GM23338 (cell line): ENCODE results near the gene DYNLT2B. TPM values are rescaled to one million over a fixed set of nuclear protein-coding genes. Genes with fewer than 3 reads are reported as not detected.

Experiments
- ATAC-seq: fragments of 200-7000 bp; cut with Tn5 transposase; 3 replicates; pipeline ENCODE4 v1.9.1; 2020
- DNase-seq: peaks from one replicate; pipeline ENCODE4 v3.0.0-alpha.2; 2015; ENCODE audit warnings: low spot score
- H2AFZ ChIP-seq: fragments of 200-600 bp; sonication (generic); 2 replicates; pipeline ENCODE4 v1.8.0; 2016; ENCODE audit warnings: antibody characterized with exemption, mild to moderate bottlenecking, moderate library complexity
- H3F3A ChIP-seq: fragments of 200-600 bp; sonication (generic); replicated peaks from 2 replicates; pipeline ENCODE4 v1.8.0; 2017; ENCODE audit warnings: antibody characterized with exemption, mixed run types, low read depth
- H3K27ac ChIP-seq: fragments of 200-600 bp; sonication (generic); 2 replicates; pipeline ENCODE4 v1.6.1; 2016; ENCODE audit warnings: low read depth
- H3K27me3 ChIP-seq: fragments of 200-600 bp; sonication (generic); 2 replicates; pipeline ENCODE4 v1.8.0; 2016; ENCODE audit warnings: mild to moderate bottlenecking, mixed run types, moderate library complexity; ENCODE audit not compliant: insufficient read depth
- H3K36me3 ChIP-seq: fragments of 200-600 bp; sonication (generic); 2 replicates; pipeline ENCODE4 v1.8.0; 2016; ENCODE audit warnings: mild to moderate bottlenecking; ENCODE audit not compliant: insufficient read depth
- H3K4me1 ChIP-seq: fragments of 200-600 bp; sonication (generic); 2 replicates; pipeline ENCODE4 v1.8.0; 2016; ENCODE audit warnings: mild to moderate bottlenecking, moderate library complexity; ENCODE audit not compliant: insufficient read depth
- H3K4me2 ChIP-seq: fragments of 200-600 bp; sonication (generic); 2 replicates; pipeline ENCODE4 v1.7.1; 2017; ENCODE audit warnings: mixed run types
- H3K4me3 ChIP-seq: fragments of 200-600 bp; sonication (generic); 2 replicates; pipeline ENCODE4 v1.6.1; 2016; ENCODE audit warnings: mixed run types
- H3K79me2 ChIP-seq: fragments of 200-600 bp; sonication (generic); replicated peaks from 2 replicates; pipeline ENCODE4 v1.8.0; 2017; ENCODE audit warnings: mild to moderate bottlenecking; ENCODE audit not compliant: insufficient read depth
- H3K9me2 ChIP-seq: fragments of 200-600 bp; sonication (generic); 2 replicates; pipeline ENCODE4 v1.8.0; 2017; ENCODE audit not compliant: insufficient read depth
- H4K20me1 ChIP-seq: fragments of 200-600 bp; sonication (generic); replicated peaks from 2 replicates; pipeline ENCODE4 v1.8.0; 2017; ENCODE audit warnings: mild to moderate bottlenecking; ENCODE audit not compliant: insufficient read depth
- H3K27ac Mint-ChIP-seq: 2 replicates; pipeline ENCODE4 v1.8.0; 2020; ENCODE audit warnings: inconsistent platforms, mild to moderate bottlenecking, moderate library complexity, mixed read lengths
- H3K27me3 Mint-ChIP-seq: 3 replicates; pipeline ENCODE4 v1.8.0; 2022; ENCODE audit warnings: low read depth, mild to moderate bottlenecking, moderate library complexity, mixed read lengths, inconsistent platforms; ENCODE audit not compliant: insufficient read depth, poor library complexity
- H3K36me3 Mint-ChIP-seq: 3 replicates; pipeline ENCODE4 v1.8.0; 2021; ENCODE audit warnings: low read depth, mild to moderate bottlenecking, inconsistent platforms, moderate library complexity, mixed read lengths
- H3K4me1 Mint-ChIP-seq: 3 replicates; pipeline ENCODE4 v1.8.0; 2020; ENCODE audit warnings: mild to moderate bottlenecking, inconsistent platforms, mixed read lengths
- H3K4me3 Mint-ChIP-seq: 3 replicates; pipeline ENCODE4 v1.8.0; 2021; ENCODE audit warnings: moderate library complexity, mild to moderate bottlenecking, inconsistent platforms, mixed read lengths
- H3K9me3 Mint-ChIP-seq: 3 replicates; pipeline ENCODE4 v1.8.0; 2020; ENCODE audit warnings: moderate library complexity, mild to moderate bottlenecking, inconsistent platforms, mixed read lengths
- EZH2 ChIP-seq: fragments of 200-600 bp; sonication (generic); IDR thresholded peaks from one replicate; pipeline ENCODE4 v1.8.0; 2017; ENCODE audit warnings: antibody characterized with exemption, mild to moderate bottlenecking, low read depth; ENCODE audit not compliant: unreplicated experiment
- EZH2phosphoT487 ChIP-seq: fragments of 200-600 bp; sonication (generic); IDR thresholded peaks from one replicate; pipeline ENCODE4 v1.8.1; 2018; ENCODE audit warnings: antibody characterized with exemption; ENCODE audit not compliant: unreplicated experiment
- JUNB ChIP-seq: IDR thresholded peaks from one replicate; pipeline ENCODE4 v1.6.1; 2016; ENCODE audit warnings: antibody characterized with exemption; ENCODE audit not compliant: unreplicated experiment
- NANOG ChIP-seq: IDR thresholded peaks from 2 replicates; pipeline ENCODE4 v1.6.1; 2016; ENCODE audit warnings: antibody characterized with exemption, borderline replicate concordance
- STAT1 ChIP-seq: IDR thresholded peaks from one replicate; pipeline ENCODE4 v1.6.1; 2016; ENCODE audit warnings: antibody characterized with exemption; ENCODE audit not compliant: unreplicated experiment
- ZNF114 ChIP-seq: fragments of 250-450 bp; sonication (Bioruptor Pico); IDR thresholded peaks from 2 replicates; pipeline ENCODE4 v1.5.0; 2020; ENCODE audit warnings: mild to moderate bottlenecking, moderate library complexity
- polyA plus RNA-seq: library from polyadenylated mRNA; unstranded; fragments of >200 nt; fragmentation: Nextera tagmentation; extraction: Ambion mirVana; gene quantifications from 2 replicates; pipeline ENCODE4 v1.2.1, GENCODE V29; 2016
- total RNA-seq: library from RNA; depleted of rRNA; stranded (reverse); fragments of >200 nt; shearing (Covaris generic); gene quantifications from 2 replicates; pipeline ENCODE4 v1.2.3, GENCODE V29; 2014
- TF ChIP-seq, protein P1 (sequence below): IDR thresholded peaks from 2 replicates; pipeline ENCODE4 v1.6.1; 2016; ENCODE audit warnings: antibody characterized with exemption
- TF ChIP-seq, protein P2 (sequence below): IDR thresholded peaks from one replicate; pipeline ENCODE4 v1.6.1; 2018; ENCODE audit warnings: antibody characterized with exemption; ENCODE audit not compliant: unreplicated experiment
- TF ChIP-seq, protein P3 (sequence below): fragments of 250-450 bp; sonication (Bioruptor Pico); IDR thresholded peaks from 2 replicates; pipeline ENCODE4 v1.5.0; 2020; ENCODE audit warnings: mild to moderate bottlenecking, moderate library complexity

The DYNLT2B gene
- total and polyA plus RNA-seq, 2 experiments from 2014 or later = 11.3 to 42.7 TPM

- TF ChIP-seq, protein P1, sequence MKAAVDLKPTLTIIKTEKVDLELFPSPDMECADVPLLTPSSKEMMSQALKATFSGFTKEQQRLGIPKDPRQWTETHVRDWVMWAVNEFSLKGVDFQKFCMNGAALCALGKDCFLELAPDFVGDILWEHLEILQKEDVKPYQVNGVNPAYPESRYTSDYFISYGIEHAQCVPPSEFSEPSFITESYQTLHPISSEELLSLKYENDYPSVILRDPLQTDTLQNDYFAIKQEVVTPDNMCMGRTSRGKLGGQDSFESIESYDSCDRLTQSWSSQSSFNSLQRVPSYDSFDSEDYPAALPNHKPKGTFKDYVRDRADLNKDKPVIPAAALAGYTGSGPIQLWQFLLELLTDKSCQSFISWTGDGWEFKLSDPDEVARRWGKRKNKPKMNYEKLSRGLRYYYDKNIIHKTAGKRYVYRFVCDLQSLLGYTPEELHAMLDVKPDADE = no peak
- TF ChIP-seq JUNB (no peak), EZH2 (no peak), NANOG (no peak)
- TF ChIP-seq, protein P2, sequence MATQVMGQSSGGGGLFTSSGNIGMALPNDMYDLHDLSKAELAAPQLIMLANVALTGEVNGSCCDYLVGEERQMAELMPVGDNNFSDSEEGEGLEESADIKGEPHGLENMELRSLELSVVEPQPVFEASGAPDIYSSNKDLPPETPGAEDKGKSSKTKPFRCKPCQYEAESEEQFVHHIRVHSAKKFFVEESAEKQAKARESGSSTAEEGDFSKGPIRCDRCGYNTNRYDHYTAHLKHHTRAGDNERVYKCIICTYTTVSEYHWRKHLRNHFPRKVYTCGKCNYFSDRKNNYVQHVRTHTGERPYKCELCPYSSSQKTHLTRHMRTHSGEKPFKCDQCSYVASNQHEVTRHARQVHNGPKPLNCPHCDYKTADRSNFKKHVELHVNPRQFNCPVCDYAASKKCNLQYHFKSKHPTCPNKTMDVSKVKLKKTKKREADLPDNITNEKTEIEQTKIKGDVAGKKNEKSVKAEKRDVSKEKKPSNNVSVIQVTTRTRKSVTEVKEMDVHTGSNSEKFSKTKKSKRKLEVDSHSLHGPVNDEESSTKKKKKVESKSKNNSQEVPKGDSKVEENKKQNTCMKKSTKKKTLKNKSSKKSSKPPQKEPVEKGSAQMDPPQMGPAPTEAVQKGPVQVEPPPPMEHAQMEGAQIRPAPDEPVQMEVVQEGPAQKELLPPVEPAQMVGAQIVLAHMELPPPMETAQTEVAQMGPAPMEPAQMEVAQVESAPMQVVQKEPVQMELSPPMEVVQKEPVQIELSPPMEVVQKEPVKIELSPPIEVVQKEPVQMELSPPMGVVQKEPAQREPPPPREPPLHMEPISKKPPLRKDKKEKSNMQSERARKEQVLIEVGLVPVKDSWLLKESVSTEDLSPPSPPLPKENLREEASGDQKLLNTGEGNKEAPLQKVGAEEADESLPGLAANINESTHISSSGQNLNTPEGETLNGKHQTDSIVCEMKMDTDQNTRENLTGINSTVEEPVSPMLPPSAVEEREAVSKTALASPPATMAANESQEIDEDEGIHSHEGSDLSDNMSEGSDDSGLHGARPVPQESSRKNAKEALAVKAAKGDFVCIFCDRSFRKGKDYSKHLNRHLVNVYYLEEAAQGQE = no peak
Measured at GRCh38 chr3:196348698-196349097, 30.7 kb upstream of the DYNLT2B start (continued).

DNA sequence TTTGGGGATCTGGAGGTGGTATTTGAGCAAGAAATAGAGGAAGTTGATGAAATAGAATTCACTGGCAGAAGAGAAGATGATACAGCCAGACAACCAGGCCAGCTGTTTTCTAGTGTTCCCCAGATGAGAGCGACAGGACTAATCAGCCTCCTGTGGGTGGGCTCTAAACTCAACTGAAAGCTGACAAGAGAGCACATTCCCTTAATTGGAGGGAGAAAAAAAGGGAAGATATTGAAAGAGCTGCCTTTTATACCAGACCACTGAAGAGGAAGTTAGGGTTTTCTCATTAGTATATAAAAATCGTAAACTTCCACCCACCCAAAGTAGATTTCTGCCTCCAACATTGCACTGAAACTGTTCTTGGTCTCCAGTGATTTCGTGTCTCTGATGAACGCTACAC, 26.6 kb upstream of the DYNLT2B start:
- no peaks in the 10 kb centered on the region for H3K4me1 ChIP-seq
- Mint-ChIP-seq H3K27ac (no peak overlapping the region; the same call in 1 of the 2 replicates), H3K27me3 (peaks cover 13% of the 10 kb centered on the region), H3K9me3 (no peaks in the 10 kb centered on the region; the same call in 2 of the 3 replicates), H3K4me1 (no peaks in the 10 kb centered on the region), H3K36me3 (peaks cover 18% of the 10 kb centered on the region), H3K4me3 (no peak overlapping the region)
- H3K79me2 ChIP-seq = no peaks in the 10 kb centered on the region
- no peaks in the 10 kb centered on the region for H3K36me3 ChIP-seq
- no peak overlapping the region for H3K4me2 ChIP-seq
- H4K20me1 ChIP-seq = no peaks in the 10 kb centered on the region
- H3K9me2 ChIP-seq = no peaks in the 10 kb centered on the region
- H3K4me3 ChIP-seq = no peak overlapping the region
- DNase-seq = no peak
- H2AFZ ChIP-seq = no peak overlapping the region
- H3K27ac ChIP-seq = 0 out of 2 replicates have a peak overlapping the region, but pooled peaks have one; percentile 66
- no peak for ATAC-seq
- no peaks in the 10 kb centered on the region for H3K27me3 ChIP-seq
- 0 out of 2 replicates have a peak, but pooled peaks cover 4% of the 10 kb centered on the region for H3F3A ChIP-seq
- TF ChIP-seq, protein P2 = no peak
- TF ChIP-seq EZH2 = no peak
- no peak for TF ChIP-seq ZNF114 (CRISPR knock-in tag)
- TF ChIP-seq STAT1 = no peak
- TF ChIP-seq, protein P3, sequence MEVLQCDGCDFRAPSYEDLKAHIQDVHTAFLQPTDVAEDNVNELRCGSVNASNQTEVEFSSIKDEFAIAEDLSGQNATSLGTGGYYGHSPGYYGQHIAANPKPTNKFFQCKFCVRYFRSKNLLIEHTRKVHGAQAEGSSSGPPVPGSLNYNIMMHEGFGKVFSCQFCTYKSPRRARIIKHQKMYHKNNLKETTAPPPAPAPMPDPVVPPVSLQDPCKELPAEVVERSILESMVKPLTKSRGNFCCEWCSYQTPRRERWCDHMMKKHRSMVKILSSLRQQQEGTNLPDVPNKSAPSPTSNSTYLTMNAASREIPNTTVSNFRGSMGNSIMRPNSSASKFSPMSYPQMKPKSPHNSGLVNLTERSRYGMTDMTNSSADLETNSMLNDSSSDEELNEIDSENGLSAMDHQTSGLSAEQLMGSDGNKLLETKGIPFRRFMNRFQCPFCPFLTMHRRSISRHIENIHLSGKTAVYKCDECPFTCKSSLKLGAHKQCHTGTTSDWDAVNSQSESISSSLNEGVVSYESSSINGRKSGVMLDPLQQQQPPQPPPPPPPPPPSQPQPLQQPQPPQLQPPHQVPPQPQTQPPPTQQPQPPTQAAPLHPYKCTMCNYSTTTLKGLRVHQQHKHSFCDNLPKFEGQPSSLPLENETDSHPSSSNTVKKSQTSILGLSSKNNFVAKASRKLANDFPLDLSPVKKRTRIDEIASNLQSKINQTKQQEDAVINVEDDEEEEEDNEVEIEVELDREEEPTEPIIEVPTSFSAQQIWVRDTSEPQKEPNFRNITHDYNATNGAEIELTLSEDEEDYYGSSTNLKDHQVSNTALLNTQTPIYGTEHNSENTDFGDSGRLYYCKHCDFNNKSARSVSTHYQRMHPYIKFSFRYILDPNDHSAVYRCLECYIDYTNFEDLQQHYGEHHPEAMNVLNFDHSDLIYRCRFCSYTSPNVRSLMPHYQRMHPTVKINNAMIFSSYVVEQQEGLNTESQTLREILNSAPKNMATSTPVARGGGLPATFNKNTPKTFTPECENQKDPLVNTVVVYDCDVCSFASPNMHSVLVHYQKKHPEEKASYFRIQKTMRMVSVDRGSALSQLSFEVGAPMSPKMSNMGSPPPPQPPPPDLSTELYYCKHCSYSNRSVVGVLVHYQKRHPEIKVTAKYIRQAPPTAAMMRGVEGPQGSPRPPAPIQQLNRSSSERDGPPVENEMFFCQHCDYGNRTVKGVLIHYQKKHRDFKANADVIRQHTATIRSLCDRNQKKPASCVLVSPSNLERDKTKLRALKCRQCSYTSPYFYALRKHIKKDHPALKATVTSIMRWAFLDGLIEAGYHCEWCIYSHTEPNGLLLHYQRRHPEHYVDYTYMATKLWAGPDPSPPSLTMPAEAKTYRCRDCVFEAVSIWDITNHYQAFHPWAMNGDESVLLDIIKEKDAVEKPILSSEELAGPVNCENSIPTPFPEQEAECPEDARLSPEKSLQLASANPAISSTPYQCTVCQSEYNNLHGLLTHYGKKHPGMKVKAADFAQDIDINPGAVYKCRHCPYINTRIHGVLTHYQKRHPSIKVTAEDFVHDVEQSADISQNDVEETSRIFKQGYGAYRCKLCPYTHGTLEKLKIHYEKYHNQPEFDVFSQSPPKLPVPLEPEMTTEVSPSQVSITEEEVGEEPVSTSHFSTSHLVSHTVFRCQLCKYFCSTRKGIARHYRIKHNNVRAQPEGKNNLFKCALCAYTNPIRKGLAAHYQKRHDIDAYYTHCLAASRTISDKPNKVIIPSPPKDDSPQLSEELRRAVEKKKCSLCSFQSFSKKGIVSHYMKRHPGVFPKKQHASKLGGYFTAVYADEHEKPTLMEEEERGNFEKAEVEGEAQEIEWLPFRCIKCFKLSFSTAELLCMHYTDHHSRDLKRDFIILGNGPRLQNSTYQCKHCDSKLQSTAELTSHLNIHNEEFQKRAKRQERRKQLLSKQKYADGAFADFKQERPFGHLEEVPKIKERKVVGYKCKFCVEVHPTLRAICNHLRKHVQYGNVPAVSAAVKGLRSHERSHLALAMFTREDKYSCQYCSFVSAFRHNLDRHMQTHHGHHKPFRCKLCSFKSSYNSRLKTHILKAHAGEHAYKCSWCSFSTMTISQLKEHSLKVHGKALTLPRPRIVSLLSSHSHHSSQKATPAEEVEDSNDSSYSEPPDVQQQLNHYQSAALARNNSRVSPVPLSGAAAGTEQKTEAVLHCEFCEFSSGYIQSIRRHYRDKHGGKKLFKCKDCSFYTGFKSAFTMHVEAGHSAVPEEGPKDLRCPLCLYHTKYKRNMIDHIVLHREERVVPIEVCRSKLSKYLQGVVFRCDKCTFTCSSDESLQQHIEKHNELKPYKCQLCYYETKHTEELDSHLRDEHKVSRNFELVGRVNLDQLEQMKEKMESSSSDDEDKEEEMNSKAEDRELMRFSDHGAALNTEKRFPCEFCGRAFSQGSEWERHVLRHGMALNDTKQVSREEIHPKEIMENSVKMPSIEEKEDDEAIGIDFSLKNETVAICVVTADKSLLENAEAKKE (CRISPR knock-in tag) = no peak
- TF ChIP-seq EZH2phosphoT487 = no peak
- TF ChIP-seq JUNB = no peak
- no peak for TF ChIP-seq NANOG
